Stimulated activated CD8-positive, alpha-beta memory T cell treated with anti-CD3 and anti-CD28 coated beads, Interleukin-7, amount 100 ng/mL, for 24 hours (primary cell): ENCODE results near the gene LAD1.

Source experiments
- DNase-seq: peaks from one replicate; pipeline ENCODE4 v3.0.0-alpha.2; 2020; ENCODE audit warnings: low read depth

Gene LAD1

DNA sequence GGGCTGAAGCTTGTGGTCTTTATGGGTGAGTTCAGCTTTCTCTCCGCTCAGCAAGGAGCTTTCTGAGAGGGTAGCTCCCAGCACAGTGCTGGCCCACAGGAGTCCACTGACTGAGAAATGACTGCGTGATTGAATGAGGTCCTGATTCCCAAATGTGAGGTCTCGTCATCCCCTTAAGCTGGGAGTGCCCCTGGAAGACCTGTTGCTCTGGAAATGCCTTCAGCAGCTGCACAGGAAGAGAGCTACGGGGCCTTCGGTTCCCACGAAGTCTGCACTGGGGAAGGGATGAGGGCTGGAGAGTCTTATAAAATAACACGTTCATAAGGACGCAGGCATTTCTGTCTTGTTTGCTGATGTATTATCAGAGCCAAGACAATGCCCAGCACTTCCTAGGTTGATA, 35.7 kb downstream of the LAD1 start:
- no peak for DNase-seq

DNA sequence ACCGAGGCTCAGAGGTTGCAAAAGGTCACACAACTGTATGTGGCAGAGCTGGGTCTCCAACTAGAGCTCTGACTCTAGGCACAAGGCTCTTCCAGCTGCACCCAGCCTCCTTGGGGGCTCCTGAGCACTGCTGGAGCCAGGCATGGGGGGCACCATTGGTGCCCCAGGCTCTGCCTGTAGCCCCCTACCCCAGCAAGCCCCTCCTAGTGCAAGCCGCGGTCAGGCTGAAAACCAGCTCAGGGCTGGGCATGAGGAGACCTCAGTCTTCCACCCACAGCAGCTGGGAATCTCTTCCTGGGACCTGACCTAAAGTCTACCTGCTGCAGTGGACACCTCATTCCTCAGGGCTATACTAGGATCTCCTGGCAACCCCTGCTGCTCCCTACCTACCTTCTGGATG, 36.2 kb downstream of the LAD1 start:
- no peak for DNase-seq

DNA sequence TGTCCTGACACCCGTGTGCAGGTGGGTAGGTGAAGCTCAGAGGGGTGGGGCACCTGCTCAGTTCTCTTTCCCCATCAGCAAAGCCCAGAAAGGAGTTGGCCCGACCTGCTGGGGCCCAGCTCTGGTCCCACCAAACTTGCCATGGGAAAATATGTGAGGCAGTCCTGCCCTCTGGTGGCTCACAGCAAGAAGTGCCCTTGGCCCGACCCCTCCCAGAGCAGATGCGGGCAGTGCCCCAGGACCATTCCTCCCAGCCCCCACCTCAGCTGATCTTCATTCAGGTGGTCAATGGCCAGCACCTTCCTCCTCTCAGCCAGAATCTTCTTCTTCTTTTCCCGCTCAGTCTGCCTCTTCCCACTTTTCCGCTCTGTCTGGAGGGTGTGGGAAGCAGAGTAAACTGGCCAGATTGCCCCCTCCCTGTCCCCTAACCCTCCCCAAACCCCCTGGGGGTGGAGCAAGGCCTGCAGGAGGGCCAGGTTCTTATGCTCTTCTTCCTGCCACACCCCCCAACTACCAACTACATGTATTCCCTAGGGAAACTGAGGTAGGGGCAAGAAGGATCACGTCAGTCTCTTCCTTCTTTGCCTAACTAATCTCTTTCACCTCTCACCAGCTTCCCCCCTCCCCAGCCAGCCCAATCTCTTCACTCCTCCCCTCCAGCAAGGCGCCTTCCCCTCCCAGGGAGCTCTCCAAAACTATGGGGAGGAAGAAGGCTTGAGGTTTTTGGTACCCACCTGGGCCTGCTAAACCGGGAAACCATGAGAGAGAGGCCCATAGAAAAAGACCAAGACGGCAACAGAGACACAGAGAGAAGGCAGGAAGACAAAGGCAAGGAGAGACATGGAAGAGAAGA, 37.2 kb downstream of the LAD1 start:
- DNase-seq, result no peak

DNA sequence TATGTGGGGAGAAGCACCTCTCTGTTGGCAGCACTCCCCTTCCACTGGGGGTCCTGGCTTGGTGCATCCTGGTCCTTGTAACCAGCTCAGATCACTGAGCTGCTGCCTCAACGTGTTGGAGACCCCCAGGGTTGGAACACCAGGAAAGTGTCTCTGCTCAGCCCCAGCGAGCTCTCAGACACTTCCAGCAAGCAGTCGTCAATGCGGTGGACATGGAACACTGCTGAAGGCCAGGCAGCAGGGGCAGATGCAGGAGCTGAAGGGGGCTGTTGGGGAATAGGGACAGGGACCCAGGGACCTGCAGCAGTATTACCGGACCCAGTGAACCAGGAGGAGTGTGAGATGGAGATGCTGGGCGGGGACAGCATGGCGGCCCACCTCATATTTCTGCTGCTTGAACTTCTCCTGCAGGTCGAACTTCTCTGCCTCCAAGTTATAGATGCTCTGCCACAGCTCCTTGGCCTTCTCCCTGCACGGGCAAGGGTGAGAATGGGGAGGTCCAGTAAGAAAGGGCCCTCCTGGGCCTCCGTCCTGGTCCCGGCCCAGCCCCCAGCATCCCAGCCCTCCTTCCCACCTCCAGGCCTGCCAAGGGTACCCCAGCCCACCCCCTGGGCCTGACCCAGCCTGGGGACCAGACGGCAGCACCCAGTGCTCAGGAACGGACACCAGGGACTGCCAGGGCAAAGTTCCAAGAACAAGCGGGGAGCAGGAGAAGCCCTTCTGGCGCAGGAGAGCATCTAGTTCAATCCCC, 38.0 kb downstream of the LAD1 start:
- no peak for DNase-seq

DNA sequence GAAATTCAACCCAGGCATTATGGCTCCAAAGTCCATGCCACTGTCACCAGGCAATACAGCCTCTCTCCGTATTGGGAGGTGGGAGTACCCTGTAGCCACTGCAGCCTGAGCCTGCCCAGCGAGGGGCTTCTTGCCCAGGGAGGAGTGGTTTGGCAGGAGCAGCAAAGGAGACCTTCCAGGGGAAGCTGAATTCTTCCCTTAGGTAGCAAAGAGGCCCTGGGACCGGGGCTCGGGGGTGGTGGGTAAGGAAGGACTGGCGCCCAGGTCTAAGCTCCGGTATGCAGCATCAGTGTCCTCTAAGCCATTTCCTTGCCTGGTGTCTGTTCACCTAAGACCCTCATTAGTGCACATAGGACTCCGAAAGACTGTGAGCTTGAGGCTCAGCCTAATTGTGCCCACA, 38.6 kb downstream of the LAD1 start:
- no peak for DNase-seq

DNA sequence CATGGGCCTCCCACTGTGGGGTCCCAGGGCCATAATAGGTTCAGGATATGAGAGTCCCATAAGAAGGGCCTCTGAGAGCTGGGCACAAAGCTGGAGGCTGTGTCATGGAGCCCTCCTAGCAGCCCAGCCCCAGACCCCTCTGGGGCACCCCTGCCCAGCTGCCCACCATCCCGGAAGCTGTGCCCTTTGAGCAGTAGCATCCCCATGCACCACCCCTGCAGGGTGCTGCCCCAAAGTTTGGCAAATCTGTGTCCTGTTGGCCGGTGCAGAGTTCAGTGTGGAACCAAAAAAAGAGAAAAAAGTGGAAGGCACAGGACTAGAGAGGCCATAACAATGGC, 39.3 kb downstream of the LAD1 start:
- no peak for DNase-seq

DNA sequence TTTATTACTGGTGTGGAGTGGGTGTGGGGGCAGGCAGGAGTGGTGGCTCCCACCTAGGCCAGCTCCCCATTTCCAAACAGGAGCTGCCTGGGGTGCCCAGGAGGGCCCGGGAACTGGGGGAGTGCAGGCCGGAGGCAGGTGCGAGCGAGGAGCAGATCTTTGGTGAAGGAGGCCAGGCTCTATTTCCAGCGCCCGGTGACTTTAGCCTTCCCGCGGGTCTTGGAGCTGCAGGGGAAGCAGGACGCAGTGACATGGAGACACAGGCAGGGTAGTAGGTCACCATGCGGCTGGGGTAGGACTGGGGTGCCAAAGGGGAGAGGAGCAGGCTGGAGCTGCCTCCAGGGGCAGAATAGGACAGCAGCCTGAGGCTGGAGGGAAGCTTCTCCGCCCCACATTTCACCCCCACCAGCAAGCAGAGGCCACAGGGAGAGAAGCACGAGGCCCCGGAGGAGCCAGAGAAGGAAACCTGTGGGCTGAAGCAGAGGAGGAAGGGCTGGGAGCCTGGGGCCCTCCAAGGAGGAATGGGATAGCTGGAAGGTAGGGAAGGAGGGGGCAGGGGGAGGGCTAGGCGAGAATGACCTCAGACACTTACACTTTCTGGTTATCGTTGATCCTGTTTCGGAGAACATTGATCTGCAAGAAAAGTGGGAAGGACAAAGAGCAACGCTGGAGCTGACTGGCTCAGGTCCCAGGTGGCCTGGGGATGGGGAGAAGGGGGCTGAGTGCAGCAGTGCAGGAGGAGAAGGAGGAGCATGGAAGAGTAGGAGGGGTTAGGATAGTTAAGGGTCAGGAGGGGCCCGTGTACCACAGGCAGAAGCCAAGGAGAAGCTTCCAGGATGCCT, 39.9 kb downstream of the LAD1 start:
- no peak for DNase-seq

DNA sequence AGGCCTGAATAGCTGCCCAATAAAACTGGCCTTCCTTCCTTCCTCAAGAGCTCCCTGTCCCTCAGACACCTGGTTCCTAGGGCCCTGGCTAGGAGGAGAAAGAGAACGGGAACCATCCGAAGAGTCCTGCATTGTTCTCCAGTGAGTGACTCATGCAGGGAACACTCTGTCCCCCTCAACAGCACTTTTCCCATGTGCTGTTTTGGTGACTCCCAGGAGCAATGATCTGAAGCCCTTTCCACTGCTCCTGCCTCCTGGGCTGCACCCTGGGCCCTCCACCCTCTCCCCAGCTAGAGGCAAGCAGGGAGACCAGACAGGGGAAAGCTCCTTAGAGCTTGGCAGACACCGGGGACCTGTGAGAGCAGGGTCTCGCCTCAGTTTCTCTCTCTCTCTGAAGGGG, 40.5 kb downstream of the LAD1 start:
- DNase-seq, result no peak

DNA sequence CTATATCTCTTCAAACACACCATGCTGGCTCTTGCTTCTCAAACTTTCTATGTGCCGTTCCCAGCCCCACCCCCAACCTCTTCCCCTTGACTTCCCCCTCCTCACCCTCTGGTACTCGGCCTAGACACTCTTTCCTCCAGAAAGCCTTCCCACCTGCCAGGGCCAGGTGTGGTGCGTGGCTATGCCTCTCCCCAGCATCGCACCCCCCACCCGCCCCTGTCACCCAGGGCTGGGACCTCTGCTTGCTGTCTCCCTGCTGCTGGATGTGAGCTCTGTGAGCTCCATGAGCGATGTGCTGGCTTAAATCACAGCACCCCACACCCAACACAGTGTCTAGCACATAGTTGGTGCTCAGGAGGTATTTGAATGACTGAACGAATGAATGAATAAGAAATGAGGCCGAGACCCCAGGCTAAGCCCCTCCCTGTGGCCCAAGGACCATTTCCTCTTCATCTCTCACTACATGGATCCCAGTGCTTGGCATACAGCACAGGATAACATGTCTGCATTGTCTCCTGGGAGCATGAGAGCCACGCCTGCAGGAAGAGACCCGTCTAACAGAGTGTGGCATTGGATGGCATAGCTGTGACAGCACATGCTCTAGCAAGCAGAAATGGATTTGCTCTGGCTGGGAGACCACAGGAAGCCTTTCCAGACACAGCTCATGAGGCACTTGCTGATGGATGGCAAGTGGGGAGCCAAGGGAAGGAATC, 41.3 kb downstream of the LAD1 start:
- no peak for DNase-seq

DNA sequence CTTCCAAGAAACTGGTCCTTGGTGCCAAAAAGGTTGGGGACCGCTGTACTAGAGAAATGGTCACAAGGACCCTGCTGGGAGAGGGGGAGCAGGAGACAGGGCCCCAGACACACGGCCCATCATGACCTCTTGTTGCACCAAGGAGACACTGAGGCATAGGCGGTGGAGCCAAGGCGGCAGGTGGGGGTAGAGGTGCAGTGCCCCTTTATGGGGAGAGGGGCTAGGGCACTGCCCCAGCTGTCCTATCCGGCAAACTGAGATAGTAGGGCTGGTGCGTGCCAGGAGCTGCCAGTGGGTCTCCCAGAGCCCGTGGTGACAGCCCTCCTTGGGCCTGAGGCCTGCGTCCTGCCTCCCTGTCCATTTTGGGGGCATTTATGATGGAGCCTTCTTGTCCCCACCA, 41.9 kb downstream of the LAD1 start:
- DNase-seq, result no peak

DNA sequence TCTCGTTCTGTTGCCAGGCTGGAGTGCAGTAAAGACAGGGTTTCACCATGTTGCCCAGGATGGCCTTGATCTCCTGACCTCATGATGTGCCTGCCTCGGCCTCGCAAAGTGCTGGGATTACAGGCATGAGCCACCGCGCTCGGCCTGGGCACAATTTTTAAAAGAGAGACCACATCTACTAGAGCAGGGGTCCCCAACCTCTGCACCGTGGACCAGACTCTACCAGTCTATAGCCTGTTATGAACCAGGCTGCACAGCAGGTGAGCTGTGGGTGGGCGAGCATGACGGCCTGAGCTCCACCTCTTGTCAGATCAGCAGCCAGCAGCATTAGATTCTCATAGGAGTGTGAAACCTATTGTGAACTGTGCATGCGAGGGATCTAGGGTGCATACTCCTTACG, 42.4 kb downstream of the LAD1 start:
- DNase-seq, result no peak

DNA sequence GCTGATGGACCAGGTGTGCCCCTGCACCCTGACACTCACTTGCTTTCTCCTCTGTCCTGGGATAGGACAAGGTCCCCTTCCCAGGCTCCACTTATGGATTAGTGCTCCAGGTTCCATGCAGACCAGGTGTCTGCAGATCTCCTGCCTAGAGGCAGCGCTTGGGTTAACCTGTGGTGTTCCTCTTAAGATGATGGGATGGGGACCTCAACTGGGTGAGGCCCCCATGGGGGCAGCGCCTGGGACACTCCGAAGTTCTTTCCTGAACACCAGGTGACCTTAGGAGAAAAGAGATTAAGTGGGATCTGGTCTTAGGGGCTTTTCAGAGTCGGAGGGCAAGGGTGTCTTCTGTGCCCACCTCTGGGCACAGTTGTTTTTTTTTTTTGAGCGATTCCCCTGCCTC, 42.9 kb downstream of the LAD1 start:
- no peak for DNase-seq

DNA sequence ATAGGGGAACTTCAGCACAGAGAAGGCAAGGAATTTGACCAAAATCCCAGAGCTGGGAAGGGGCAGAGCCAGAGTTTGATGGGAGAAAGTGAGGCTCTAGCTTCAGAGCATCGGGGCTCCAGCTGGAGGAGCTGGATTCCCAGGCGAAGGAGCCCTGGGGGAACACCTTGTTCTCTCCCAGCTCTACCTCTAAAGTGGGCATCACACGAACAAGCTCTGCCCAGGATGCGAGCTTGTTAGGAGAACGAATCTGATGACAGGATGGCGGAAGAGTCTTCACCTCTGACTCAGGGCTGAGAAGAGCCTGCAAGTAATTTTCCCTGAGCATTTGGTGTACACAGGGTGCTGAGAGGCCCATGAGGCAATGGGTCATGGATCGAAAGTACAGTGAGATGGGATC, 43.7 kb downstream of the LAD1 start:
- no peak for DNase-seq

DNA sequence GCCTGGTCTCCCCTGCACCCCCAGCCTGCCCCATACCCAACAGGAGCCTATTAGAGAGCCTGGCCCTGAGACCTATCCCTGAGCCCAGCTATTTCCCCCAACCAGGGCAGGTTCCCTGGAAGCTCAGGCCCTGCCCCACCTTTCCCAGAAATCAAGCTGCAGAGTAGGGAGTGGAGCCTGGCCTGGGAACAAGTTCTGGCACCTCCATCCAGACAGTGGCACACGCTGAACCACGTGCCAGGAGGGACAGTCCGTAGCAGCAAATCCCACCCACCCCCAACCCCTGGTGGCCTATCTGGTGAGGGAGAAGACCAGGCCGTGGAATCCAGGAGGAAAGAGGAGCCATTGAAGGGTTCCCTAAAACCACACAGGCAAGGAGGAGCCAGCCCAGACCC, 44.2 kb downstream of the LAD1 start:
- no peak for DNase-seq

DNA sequence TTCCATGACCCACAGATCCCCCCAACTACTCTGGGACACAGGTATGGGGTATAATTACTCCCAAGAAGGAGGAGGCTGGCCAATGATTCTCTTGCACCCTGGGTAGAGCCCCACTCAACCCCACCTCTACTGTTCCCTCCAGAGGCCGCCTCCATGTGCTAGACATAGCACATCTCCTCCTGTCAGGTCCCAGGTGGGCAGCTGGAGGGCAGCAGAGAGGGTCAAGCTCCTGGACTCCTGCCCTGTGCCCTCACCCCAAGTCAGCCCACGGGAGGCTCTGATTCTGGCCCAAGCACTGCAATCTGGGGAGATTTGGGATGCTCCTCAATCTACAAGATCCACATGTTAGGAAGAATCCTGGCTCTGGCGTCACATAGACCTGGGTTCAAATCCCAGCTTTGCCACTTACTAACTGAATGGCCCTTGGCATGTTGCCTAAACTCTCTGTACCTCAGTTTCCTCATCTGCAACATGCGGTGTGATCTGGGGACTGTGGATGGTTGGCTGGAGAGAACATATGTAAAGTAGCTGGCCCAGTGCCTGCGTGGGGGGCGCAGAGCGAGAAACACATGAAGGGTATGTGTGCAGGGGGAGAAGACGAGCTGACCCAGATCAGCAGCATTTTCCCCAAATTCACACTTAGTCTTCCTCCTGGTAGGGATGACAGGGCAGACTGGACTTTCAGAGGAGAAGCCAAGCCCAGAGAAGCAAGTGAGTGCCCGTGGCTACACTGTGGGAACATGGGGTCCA, 44.8 kb downstream of the LAD1 start:
- DNase-seq, result no peak

DNA sequence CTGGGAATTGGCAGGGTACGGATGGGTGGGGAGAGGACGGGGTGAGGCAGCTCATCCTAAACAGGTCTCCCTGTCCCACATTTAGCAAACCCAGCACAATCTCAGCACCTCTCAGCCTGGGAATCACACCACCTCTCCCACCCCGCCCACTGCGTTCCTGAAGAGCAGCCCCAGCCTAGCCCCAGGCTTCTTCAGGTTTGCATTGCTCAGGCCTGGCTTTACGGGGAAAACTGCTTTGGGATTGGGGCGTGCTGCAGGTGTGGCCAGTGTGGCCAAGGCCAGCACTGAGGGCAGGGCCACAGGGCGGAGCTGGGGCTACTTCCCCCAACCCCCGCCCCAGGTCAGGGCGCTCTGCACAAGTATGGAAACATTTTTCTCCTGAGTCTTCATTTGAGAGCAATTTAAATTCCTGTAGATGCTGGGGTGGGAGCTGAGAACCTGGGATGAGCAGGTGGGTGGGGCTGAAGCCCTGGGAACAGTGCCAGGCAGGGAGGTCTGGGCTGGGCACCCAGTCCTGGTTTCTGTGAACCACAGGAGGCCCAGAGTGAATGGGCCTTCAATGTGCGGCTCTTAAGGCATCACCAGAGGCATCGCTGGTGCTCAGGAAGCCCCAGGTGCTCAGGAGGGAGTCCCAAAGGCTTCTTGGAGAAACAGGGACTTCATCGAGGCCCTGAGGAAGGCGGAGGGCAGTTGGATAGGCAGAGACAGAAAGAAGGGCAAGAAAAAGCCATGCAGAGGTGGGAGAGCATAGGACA, 45.8 kb downstream of the LAD1 start:
- DNase-seq, result no peak

DNA sequence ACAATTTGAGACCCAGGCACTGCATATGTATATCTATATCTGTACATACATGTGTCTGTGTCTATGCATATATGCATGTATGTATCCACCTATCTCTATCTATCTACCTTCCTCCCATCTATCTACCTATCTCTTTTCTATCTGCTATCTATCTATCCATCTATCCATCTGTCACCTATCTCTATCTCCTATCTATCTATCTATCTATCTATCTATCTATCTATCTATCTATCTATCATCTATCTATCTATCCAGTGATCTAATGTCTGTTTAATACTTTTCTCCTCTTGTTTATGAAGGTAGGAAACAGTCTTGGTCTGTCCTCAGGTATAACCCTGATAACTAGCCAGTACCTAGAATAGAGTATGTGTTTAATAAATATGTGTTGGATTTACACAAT, 47.5 kb downstream of the LAD1 start:
- no peak for DNase-seq

DNA sequence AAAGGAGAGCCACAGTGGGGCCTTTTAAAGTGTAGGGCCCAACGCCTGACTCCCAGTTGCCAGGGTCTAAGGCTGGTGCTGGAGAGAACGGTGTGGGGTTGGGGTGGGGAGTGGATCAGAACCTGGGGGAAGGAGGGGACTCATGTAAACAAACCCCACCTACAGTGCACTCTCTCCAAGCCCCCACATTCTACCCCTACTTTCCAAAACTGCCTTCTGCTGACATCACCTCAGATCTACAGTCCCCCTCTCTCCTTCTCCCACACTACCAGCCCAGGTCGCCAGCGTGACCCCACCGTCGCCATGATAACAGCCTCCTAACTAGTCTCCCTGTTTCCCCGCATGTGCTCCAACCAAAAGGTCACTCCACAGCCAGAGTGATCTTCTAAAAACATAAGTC, 48.2 kb downstream of the LAD1 start:
- DNase-seq, result no peak

DNA sequence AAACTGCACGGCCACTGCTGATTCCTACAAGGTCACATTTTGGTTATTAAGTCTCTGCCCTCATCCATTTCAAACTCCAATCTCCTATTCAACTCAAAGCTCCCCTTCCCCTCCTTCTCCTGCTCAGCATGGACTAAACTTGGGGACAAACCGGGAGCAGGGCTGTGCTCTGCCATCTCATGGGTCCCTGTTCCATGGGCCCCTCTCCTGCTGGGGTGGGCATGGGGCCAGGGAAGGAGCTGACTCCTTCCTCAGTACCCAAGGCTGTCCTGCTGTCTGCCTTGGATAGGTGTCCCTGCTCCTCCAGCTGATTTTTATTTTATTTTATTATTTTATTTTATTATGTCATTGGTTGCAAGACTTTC, 48.8 kb downstream of the LAD1 start:
- DNase-seq, result no peak

DNA sequence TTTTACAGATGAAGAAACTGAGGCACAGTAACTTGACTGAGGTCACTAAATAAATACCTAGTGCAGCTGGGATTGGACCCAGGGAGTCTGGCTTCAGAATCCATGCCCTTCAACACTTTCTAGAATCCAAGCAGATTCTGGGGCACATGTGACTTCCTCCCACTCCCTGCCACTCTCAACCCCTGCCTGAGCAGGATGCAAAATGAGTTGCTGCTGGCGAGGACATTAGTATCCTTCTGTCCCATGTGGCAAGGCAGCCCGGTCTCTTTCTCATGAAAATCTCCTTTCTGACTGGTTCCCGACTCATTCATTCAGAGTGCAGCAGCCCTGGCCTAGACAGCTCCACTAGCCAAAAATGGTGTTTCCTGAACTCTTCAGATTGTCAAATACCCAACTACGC, 50.0 kb downstream of the LAD1 start:
- DNase-seq, result no peak

DNA sequence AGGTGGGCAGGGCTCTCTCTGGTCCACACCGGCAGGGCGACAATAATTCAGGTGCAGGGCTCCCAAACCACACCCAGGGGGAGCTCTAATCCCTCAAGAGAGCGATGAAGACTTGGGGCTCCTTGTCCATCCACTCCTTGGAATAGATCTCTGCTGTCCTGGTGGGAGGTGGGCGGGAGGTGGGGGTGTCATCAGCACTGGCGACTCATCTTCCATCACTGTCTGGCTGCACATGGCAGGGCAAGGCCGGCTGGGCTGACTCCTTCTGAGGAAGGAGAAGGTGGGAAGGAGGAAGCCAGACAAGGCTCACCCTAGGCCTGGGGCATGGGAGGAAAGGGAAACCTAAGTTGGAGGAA, 50.9 kb downstream of the LAD1 start:
- no peak for DNase-seq
